ENCODE measurements around the gene REEP6. TPM values are rescaled to one million over a fixed set of nuclear protein-coding genes. Genes with fewer than 3 reads are reported as not detected.

The REEP6 gene
- total and polyA plus RNA-seq, 2 of the 8 experiments (the other 6 are each of a cell fraction or from before 2014, with no cell fraction given) = 12.6 to 20.7 TPM

DNA sequence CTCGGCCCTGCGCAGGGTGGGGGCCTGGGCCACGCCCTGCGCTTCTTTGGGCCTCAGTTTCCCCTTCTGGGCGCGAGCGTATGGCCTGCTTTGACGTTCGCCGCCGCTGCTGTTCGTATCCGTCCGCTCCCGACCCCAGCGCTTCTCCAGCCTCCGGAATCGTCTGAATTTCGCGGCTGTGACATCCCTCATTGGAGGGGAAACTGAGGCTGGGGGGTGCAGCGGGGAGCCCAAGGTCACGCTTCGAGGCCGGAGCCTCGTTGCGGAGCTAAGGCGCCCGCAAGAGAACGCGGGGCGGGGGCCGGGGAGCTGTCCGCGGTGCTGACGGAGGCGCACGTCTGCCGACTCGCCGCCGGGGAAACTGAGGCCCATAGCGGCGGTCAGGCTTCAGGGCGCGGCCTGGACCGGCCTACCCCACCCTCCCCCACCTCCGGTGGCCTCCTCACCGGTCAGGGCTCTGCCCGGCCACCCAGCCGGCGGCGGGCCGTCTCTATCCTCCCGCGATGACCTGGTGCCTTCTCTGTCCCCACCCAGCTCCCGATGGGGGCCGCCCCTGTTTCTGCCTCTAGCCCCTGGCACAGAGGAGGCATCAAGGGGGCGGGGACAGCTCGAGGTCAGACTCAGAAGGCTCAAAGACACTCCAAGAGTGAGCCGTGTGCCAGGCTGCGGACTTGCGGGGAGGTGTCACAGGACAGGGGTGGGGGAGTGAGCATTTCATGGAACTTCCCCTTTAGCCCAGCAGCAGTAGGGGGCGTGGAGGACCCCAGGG, 44.1 kb upstream of the REEP6 start:
- no peak overlapping the region for H3K23ac ChIP-seq (ENCODE audit: insufficient read length)
- no peak overlapping the region for H2BK12ac ChIP-seq (ENCODE audit: low read depth, low read length)
- H4K20me1 ChIP-seq (replicated peaks in 1 of 2; ENCODE audit: control insufficient read depth in 1 of 2, insufficient read depth in 2 of 2, low read length in 2 of 2) = peaks cover 12 to 17% of the 10 kb centered on the region in 2 experiments
- POLR2A ChIA-PET (ENCODE audit: partially characterized antibody) = interaction anchor here (0.7 to 1.9 kb wide), 7 partner anchors 12 to 205 kb away, joined by 3 to 6 read pairs (median 3); partner anchors contain the start of gene CIRBP
- H2AK5ac ChIP-seq (ENCODE audit: low read depth, low read length) = no peak overlapping the region
- H3K4me3 ChIP-seq (ENCODE audit: extremely low read depth in 1 of 4, insufficient read depth in 2 of 4, low read depth in 3 of 4, low read length in 4 of 4) = peak overlapping the region in 2 of 4 experiments; percentile 28 to 68; a peak in 4 of 8 replicates
- H3K9me3 ChIP-seq (ENCODE audit: insufficient read depth in 2 of 2, low read depth in 1 of 2, low read length in 1 of 2) = no peaks in the 10 kb centered on the region
- peaks cover 34 to 51% (median 50%) of the 10 kb centered on the region in 4 experiments for H3K27me3 ChIP-seq (replicated peaks in 1 of 4; ENCODE audit: control insufficient read depth in 3 of 4, extremely low read depth in 1 of 4, insufficient read depth in 3 of 4, low read length in 3 of 4)
- no peak overlapping the region for H2BK5ac ChIP-seq (ENCODE audit: low read depth, low read length)
- H3K23me2 ChIP-seq (ENCODE audit: low read depth, low read length) = peaks cover 4% of the 10 kb centered on the region; the same call in 1 of the 2 replicates
- H2AFZ ChIP-seq (ENCODE audit: low read length) = no peak overlapping the region
- CTCF ChIA-PET (ENCODE audit: partially characterized antibody) = interaction anchor here (0.7 to 4.3 kb wide), 5 partner anchors 11 to 65 kb away, joined by 3 to 26 read pairs (median 6); no protein-coding TSS in a partner anchor
- no peak overlapping the region for H4K91ac ChIP-seq (replicated peaks; ENCODE audit: insufficient read length, low read length)
- TF ChIP-seq CREB1 (IDR thresholded peaks at IDR 0.05) (0 out of 2 replicates have a peak, but pooled peaks have one; percentile 18), SIN3A (conservative IDR thresholded peaks at IDR 0.05 in 1 of 2, IDR thresholded peaks at IDR 0.05 in 1 of 2; ENCODE audit: low read depth in 1 of 2, low read length in 2 of 2) (peak; percentile 76 to 86; a peak in 2 of 4 replicates), GABPA (IDR thresholded peaks at IDR 0.05; ENCODE audit: borderline replicate concordance, insufficient read depth, low read length) (0 out of 2 replicates have a peak, but pooled peaks have one; percentile 34), SIX5 (IDR thresholded peaks at IDR 0.05; ENCODE audit: low read depth, low read length) (no peak)
- TF ChIP-seq, protein P1, sequence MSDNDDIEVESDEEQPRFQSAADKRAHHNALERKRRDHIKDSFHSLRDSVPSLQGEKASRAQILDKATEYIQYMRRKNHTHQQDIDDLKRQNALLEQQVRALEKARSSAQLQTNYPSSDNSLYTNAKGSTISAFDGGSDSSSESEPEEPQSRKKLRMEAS (IDR thresholded peaks at IDR 0.05) = peak; percentile 70
- peak overlapping the region; percentile 11 to 69 for H3K4me2 ChIP-seq (ENCODE audit: insufficient read depth in 1 of 2, low read depth in 2 of 2, low read length in 2 of 2)
- no peak overlapping the region for H3K4ac ChIP-seq (replicated peaks; ENCODE audit: insufficient read length, low read depth, low read length)
- DNase-seq (ENCODE audit: low read depth in 1 of 2, low spot score in 2 of 2) (peak in 1 of 2 experiments; percentile 88), FAIRE-seq (no peak)
- no peak overlapping the region for H3K9ac ChIP-seq (replicated peaks in 1 of 4; ENCODE audit: extremely low read depth in 1 of 4, low read depth in 3 of 4, low read length in 3 of 4)
- peak overlapping the region; percentile 39; the same call in 1 of the 2 replicates for H4K8ac ChIP-seq (ENCODE audit: extremely low read depth, insufficient read depth, low read length)
- no peak overlapping the region for H3K14ac ChIP-seq (ENCODE audit: insufficient read length)
- H3K18ac ChIP-seq (ENCODE audit: extremely low read depth, low read length) = no peak overlapping the region
- peaks cover 0 to 27% (median 14%) of the 10 kb centered on the region in 4 experiments; a peak in 6 of 7 replicates for H3K4me1 ChIP-seq (replicated peaks in 1 of 4; ENCODE audit: control insufficient read depth in 3 of 4, insufficient read depth in 4 of 4, low read length in 3 of 4)
- H3K79me2 ChIP-seq (ENCODE audit: control insufficient read depth in 1 of 2, insufficient read depth in 2 of 2, low read length in 2 of 2) = no peaks in the 10 kb centered on the region
- no peak overlapping the region for H2BK15ac ChIP-seq (ENCODE audit: low read length)
- 13% methylated on average over 42 of the region's 63 CpGs; no CpG with 5 or more reads in 1 of the 2 experiments for WGBS, 2 experiments (ENCODE audit: extremely low coverage in 1 of 2, insufficient coverage in 1 of 2, insufficient read length in 1 of 2, insufficient replicate concordance in 2 of 2, low coverage in 1 of 2, low lambda C conversion rate in 2 of 2, missing lambda C conversion rate in 1 of 2)
- H3K56ac ChIP-seq (replicated peaks; ENCODE audit: insufficient read length, low read depth, low read length) = no peak overlapping the region
- H4K5ac ChIP-seq (ENCODE audit: insufficient read length, low read depth, low read length) = no peak overlapping the region
- H2BK20ac ChIP-seq (ENCODE audit: low read length) = no peak overlapping the region
- no peaks in the 10 kb centered on the region for H3K79me1 ChIP-seq (ENCODE audit: low read depth, low read length)
- H3K36me3 ChIP-seq (ENCODE audit: control insufficient read depth in 2 of 4, insufficient read depth in 4 of 4, low read length in 3 of 4) = peaks cover 4 to 8% (median 6%) of the 10 kb centered on the region in 4 experiments; a peak in 6 of 8 replicates
- H3K27ac ChIP-seq (ENCODE audit: low read depth, low read length) = no peak overlapping the region
- no peak overlapping the region for H2BK120ac ChIP-seq (replicated peaks; ENCODE audit: low read depth, low read length)

Measured in H1 (cell line).